Measurements from ENCODE around the gene CD7.

CD7 gene

GRCh38 chr17:82328141-82328993 lies 11.0 kb upstream of the CD7 start:
- DNase-seq = no peak

- DNase-seq = no peak
These were observed 10.3 kb upstream of the CD7 start for GRCh38 chr17:82327757-82328140.

GRCh38 chr17:82327289-82327688 lies 9.9 kb upstream of the CD7 start:
- DNase-seq = no peak

- no peak for DNase-seq
These were observed 8.1 kb upstream of the CD7 start for GRCh38 chr17:82325286-82326180.

GRCh38 chr17:82324566-82325285 lies 7.3 kb upstream of the CD7 start:
- DNase-seq = no peak

- no peak for DNase-seq
These were observed 6.3 kb upstream of the CD7 start for GRCh38 chr17:82323514-82324234.

GRCh38 chr17:82322526-82323453 lies 5.4 kb upstream of the CD7 start:
- no peak for DNase-seq

GRCh38 chr17:82321947-82322466 lies 4.6 kb upstream of the CD7 start:
- DNase-seq = no peak

GRCh38 chr17:82320956-82321927 lies 3.8 kb upstream of the CD7 start:
- peak; percentile 83 for DNase-seq

GRCh38 chr17:82320140-82320840 lies 2.9 kb upstream of the CD7 start:
- DNase-seq = no peak

GRCh38 chr17:82319619-82320062 lies 2.2 kb upstream of the CD7 start:
- no peak for DNase-seq

- no peak for DNase-seq
These were observed 1.6 kb upstream of the CD7 start for GRCh38 chr17:82318772-82319606.

GRCh38 chr17:82318169-82318498 lies 726 bp upstream of the CD7 start:
- DNase-seq = no peak

- no peak for DNase-seq
These were observed 586 bp downstream of the CD7 start for GRCh38 chr17:82316651-82317393.

- no peak for DNase-seq
These were observed 1.6 kb downstream of the CD7 start for GRCh38 chr17:82315703-82316358.

- no peak for DNase-seq
These were observed 2.4 kb downstream of the CD7 start for GRCh38 chr17:82314727-82315605.

Measured in stimulated activated CD4-positive, alpha-beta T cell treated with anti-CD3 and anti-CD28 coated beads, Interleukin-1b, Interleukin-23, amount 100 ng/mL, for 48 hours (primary cell).